Skin of body (tissue), 2 donors: ENCODE measurements around the gene RPS6KB2. TPM values are rescaled to one million over a fixed set of nuclear protein-coding genes. Genes with fewer than 3 reads are reported as not detected.
A peak's percentile ranks its signal among the peaks of the same experiment; 100 is the strongest.

Experiments
- DNase-seq: peaks from one replicate; lab custom pipeline; 2025; lab: John Stamatoyannopoulos, UW
- total RNA-seq: library from RNA; depleted of rRNA; stranded (reverse); fragments of >200 nt; gene quantifications from one replicate; pipeline ENCODE4 v1.2.3, GENCODE V29; 2014

RPS6KB2 gene
- total RNA-seq, 1 donor from 2014 or later: 39.8 TPM

- no peak for DNase-seq
Observed at GRCh38 chr11:67441731-67442351, 13.5 kb downstream of the RPS6KB2 start.

- no peak for DNase-seq
Observed at GRCh38 chr11:67442504-67443404, 14.5 kb downstream of the RPS6KB2 start.

- DNase-seq: no peak
Observed at GRCh38 chr11:67445515-67445914, 17.2 kb downstream of the RPS6KB2 start.

DNA sequence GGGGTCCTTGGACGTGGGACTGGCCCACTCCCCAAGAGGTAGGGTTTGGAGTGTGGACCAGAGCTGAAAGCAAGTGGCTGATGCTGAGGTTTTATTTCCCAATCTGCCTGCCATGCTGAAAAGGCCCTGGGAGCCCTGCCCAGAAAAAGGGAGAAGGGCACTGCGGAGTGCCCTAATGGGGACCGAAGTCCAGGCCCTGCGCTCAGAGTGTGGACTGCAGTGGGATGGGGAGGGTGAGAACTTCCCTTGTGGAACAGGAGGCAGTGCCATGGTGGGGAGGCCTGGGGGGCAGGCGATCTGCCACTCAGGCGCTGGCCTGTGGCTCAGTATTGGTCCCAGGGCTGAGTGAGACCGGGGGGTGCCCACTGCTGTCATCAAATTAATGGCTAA is 19.9 kb downstream of the RPS6KB2 start:
- DNase-seq: no peak

DNA sequence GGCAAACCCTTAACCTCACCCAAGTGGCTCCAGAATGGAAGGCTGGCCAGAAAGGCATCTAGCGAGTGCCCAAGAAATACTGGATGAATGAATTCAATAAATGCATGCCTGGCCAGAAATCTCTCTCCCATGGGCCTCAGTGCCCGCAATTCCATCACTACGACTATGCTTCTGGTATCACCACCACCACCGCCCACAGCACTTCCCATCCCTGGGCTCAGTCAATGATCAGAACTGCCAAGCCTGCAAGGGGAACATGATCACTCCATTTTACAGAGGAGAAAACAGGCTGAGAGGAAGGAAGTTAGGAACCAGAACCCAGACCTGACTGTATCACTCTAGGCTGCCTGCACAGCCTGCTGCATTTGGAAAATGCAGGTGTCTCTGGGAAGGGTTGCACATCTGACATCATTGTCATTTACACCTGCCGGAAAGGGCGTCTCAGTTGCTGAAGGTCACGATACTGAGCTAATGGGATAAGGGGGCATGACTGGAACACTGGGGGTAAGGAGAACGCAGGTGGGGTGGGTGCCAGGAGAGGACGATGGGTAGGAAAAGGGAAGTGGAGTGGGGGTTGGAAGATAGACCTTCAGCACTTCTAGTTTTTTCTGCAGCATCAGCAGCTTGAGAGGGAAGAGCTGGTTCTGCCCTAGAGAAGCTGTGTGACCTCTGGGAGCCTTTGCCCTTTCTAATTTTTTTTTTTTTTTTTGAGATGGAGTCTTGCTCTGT is 21.0 kb downstream of the RPS6KB2 start:
- no peak for DNase-seq

DNA sequence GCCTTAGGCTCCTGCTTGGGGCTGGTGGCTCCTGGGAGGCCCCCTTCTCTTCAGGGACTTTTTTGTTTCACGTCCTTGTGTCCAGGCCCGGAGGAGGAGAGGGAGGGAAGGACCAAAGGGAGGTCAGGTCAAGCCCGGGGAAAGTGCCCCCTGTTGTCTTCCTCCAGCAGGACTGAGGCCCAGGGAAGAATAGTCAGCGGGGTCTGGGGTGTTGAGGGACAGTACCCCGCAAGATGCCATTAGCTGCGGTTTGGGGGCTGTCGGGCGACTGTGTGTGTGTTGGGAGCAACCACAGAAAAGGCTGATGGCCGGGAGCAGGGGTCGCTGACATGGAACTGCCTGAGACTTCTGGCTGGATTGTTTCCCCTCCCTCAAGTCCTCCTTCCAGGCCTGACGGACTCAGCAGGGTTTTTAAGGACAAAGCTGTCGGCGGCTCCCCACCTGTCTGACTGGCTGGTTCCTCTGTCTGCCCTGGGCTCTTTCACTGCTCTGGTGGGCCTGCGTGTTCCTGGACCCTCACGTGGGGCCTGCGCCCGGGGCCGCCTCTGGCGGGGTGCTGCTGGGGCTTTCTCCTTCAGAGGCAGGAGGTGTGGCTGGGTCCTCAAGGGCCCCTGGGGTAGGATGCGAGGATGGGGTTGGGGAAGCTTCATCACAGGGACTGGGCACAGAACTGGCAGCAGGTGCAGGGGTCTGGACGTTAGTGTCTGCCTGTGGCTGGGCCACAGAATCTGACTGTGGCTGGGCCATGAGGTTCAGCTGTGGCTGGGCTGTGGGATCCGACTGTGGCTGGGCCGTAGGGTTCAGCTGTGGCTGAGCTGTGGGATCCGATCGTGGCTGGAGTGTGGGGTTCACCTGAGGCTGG is 22.7 kb downstream of the RPS6KB2 start:
- no peak for DNase-seq

DNA sequence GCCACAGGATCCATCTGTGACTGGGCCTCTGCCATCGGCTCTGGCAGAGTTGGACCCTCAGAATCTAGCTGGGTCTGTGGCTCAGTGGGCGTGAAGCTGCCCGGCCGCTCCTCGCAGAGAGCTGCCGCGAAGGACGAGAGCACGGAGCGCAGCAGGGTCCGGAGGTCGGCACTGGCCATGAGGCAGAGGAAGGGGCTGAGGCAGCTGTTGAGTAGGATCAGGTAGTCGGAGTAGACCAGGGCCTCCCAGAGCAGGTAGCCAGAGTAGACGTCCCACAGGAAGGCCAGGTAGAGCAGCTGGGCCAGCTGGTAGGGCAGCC is 23.3 kb downstream of the RPS6KB2 start:
- no peak for DNase-seq

DNA sequence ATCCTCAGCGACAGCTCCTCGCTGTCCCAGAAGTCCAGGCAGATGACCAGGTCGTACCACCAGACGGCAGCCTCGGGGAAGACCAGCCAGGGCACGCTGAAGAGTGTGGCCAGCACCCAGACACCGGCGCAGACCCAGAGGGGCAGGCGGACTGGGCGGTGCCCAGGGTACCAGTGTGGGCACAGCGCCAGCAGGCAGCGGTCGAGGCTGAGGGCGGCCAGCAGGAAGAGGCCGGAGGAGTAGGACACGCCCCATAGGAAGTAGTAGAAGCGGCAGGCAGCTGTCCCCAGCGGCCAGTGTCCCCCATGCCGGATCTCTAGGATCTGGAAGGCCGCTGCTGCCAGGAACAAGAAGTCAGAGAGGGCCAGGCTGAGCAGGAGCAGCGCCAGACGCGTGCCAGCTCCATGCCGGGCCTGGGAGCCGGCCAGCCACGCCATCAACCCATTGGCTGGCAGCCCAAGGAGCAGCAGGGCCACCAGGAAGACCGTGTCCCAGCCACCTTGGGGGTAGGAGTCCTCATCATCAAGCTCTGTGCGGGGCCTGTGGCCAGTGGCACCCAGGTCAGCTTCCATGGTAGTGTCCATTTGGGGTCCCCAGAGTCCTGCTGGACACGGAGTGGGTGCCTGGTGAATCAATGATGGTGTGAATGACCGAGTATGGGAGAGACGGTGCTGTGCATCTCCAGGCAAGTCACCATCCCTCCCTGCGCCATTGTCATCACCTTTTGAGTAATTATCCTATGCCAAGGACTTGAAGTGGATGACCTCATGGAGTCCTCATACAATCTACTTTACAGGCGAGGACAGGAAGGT is 24.1 kb downstream of the RPS6KB2 start, which contains the start of gene GPR152:
Gene GPR152 (minus strand): TSS at position 589 of the 812 bp plus-strand sequence. CDS start 5 bp downstream, at position 584.
- DNase-seq: no peak

- DNase-seq: no peak
Observed at GRCh38 chr11:67453816-67454732, 25.8 kb downstream of the RPS6KB2 start.

DNA sequence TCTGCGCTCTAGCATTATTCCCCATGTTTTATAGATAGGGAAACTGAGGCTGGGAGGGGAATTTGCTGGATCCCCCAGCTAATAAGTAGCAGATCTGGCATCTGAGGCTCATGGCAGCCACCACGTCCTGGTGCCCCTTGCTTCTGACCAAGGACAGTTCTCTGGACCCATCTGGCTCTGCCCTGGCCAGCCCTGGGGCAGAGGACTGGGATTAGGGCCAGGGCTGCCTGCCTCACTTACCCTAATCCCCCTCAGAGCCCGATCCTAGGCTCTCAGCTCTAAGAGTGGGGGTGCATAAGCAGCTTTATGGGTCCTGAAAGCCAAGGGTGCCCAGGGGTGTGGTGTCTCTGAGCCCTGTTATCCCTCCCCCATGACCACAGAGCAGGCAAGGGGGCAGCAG is 26.8 kb downstream of the RPS6KB2 start, which contains the start of gene CABP4:
Gene CABP4 (plus strand): TSS at position 301 of the 400 bp plus-strand sequence. CDS start 70 bp downstream, at position 371.
- no peak for DNase-seq

GRCh38 chr11:67456068-67456705 is 27.9 kb downstream of the RPS6KB2 start:
- no peak for DNase-seq

- no peak for DNase-seq
Observed at GRCh38 chr11:67457453-67457852, 29.2 kb downstream of the RPS6KB2 start.

GRCh38 chr11:67458266-67458665 is 30.0 kb downstream of the RPS6KB2 start:
- DNase-seq: no peak

DNA sequence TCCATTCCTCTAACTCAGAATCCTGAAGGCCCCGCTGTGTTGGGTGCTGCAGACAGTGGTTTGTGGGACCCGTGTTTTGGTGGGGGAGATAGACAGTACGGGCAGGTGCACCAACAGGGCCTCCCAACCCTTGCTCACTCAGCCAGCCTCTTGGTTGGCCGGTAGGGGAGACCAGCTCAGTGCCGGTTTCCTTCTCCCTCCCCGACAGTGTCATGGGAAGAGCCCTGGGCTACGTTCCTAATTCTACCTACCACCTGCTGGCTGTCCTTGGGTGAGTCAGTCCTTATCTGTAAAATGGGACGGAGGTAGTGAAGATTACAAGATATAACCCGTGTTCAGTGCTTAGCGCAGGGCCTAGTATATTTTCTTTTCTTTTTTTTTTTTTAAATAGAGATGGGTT is 34.9 kb downstream of the RPS6KB2 start:
- no peak for DNase-seq

DNA sequence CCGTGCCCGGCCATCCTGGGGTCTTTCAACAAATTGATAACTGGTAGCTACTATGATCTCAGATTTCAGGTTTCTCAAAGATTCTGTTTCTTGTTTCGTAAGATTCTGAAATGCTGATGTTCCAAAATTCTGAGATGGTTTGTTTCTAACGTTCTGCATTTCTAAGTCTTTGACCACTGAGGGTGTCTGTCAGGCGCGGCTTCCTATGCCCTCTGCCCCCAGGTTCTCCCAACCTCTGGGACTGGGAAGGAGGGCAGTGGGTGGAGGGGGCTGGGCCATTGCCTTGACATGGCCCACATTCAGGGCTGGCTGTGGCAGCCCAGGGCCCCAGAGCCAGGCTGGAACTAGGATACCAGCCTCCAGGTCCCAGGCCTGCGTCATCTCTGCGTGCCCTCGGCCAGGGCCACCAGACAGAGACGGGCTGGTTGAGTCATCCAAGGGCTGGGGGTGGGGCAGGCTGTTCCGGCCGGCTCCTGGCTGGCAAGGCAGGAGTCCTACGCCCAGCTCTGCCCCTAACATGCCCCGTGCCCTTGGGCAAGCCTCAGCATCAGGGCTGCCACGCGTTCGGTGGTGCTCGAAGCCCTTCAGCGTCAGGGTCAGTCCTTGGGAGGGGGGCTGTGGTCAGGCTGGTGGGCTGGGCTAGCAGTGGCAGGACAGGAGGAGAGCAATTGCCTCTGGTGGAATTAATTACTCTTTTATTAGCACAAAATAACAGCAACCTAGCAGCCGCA is 35.6 kb downstream of the RPS6KB2 start:
- no peak for DNase-seq

DNA sequence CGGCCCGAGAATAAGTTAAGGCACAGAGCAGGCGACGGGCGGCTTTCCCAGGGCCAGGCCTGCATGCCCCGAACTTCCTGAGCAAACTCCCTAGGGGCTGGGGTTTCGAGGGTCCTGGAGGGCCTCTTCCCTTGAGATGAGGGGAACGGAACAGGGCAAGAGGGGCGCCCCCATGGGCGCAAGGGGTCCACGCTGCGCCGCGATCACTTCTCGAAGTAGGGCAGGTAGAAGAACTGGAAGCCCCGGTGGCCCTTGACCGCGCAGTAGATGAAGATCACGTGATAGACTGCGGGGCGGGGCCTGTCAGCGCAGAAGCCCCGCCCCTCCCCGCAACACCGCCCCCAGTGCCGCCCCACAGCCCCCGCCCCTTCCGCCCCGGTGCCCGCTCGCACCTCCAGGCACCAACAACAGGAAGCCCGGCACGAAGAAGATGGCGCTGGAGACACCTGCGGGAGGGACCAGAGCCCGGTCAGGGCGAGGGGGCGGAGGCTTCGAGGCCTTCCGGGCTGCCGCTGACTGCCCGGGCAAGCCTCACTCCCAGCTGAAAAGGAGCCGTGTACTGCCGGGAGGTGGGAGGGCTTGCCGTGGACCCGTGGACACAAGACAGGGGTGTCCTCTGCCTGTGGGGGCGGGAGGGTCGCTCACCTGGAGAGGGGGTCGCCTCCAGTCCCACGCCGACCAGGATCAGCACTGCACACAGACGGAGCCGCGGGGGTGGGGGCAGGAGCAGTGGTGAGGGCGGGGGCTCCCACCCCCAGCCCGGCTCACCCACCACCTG is 36.3 kb downstream of the RPS6KB2 start:
- peak; percentile 34 for DNase-seq

GRCh38 chr11:67465189-67465510 is 36.9 kb downstream of the RPS6KB2 start:
- no peak for DNase-seq
